Stimulated activated CD4-positive, alpha-beta T cell treated with anti-CD3 and anti-CD28 coated beads, Interleukin-15, amount 100 ng/mL, for 1 hour (primary cell): ENCODE results near the gene MEST.
"Not testable (repeated sequence)": the region's sequence is repeated elsewhere in the genome, so short reads cannot be mapped to it uniquely, and the experiment has no call there.

Experiments
- DNase-seq, 2 donors: peaks; one replicate each; pipeline ENCODE4 v3.0.0-alpha.2; 2020; ENCODE audit warnings: low read depth in 1 of 2, low spot score in 1 of 2

The MEST gene

GRCh38 chr7:130521258-130521951 lies 29.5 kb downstream of the MEST start:
- DNase-seq: no peak

- DNase-seq: not testable (repeated sequence)
Observed at GRCh38 chr7:130523519-130524125, 31.7 kb downstream of the MEST start.

- DNase-seq: no peak
Observed at GRCh38 chr7:130524628-130525027, 32.7 kb downstream of the MEST start.

GRCh38 chr7:130527752-130528355 lies 36.0 kb downstream of the MEST start:
- DNase-seq: not testable (repeated sequence)

- DNase-seq: no peak
Observed at GRCh38 chr7:130529417-130529816, 37.5 kb downstream of the MEST start.

- not testable (repeated sequence) for DNase-seq
Observed at GRCh38 chr7:130537894-130538293, 46.0 kb downstream of the MEST start.

GRCh38 chr7:130541287-130541686 lies 49.4 kb downstream of the MEST start:
- DNase-seq: not testable (repeated sequence)

- not testable (repeated sequence) for DNase-seq
Observed at GRCh38 chr7:130542297-130542696, 50.4 kb downstream of the MEST start.

GRCh38 chr7:130543487-130544010 lies 51.7 kb downstream of the MEST start:
- DNase-seq: no peak

- no peak for DNase-seq
Observed at GRCh38 chr7:130544356-130544755, 52.5 kb downstream of the MEST start.

- no peak for DNase-seq
Observed at GRCh38 chr7:130553398-130554029, 61.6 kb downstream of the MEST start.

- no peak for DNase-seq
Observed at GRCh38 chr7:130554481-130554880, 62.6 kb downstream of the MEST start.
